Measurements from ENCODE around the gene ZDHHC5. TPM values are rescaled to one million over a fixed set of nuclear protein-coding genes. Genes with fewer than 3 reads are reported as not detected.
"Not testable (repeated sequence)": the region's sequence is repeated elsewhere in the genome, so short reads cannot be mapped to it uniquely, and the experiment has no call there.

The ZDHHC5 gene
- total RNA-seq, 1 experiment from 2014 or later: 65.2 TPM

GRCh38 chr11:57651408-57651807 lies 16.5 kb upstream of the ZDHHC5 start:
- no peak overlapping the region for H2BK15ac ChIP-seq (ENCODE audit: low read depth, low read length)
- no peaks in the 10 kb centered on the region for H4K20me1 ChIP-seq (ENCODE audit: control insufficient read depth, insufficient read depth, insufficient read length)
- Mint-ChIP-seq H3K27ac (no peak overlapping the region), H3K27me3 (ENCODE audit: low read depth) (peaks cover 46% of the 10 kb centered on the region), H3K9me3 (no peaks in the 10 kb centered on the region; a peak in 1 of 5 replicates), H3K4me3 (no peak overlapping the region), H3K4me1 (peaks cover 53 to 72% of the 10 kb centered on the region in 2 experiments), H3K36me3 (ENCODE audit: insufficient read depth in 1 of 3, low read depth in 3 of 3) (peaks cover 0 to 2% (median 1%) of the 10 kb centered on the region in 3 experiments; a peak in 3 of 7 replicates)
- H3K4me1 ChIP-seq (ENCODE audit: insufficient read depth, low read length): peaks cover 13% of the 10 kb centered on the region
- no peak overlapping the region for H2BK20ac ChIP-seq (ENCODE audit: low read depth, low read length, poor library complexity, severe bottlenecking)
- no peak for DNase-seq
- H3K27ac ChIP-seq (ENCODE audit: insufficient read length, low read depth, low read length): no peak overlapping the region
- H2AK5ac ChIP-seq (ENCODE audit: insufficient read length, low read length): no peak overlapping the region
- no peak overlapping the region for H3K23ac ChIP-seq (ENCODE audit: insufficient read length, low read depth, low read length)
- no peak for TF ChIP-seq CTCF (conservative IDR thresholded peaks at IDR 0.05)
- H3K9ac ChIP-seq (ENCODE audit: extremely low read depth, insufficient read length, low read length): no peak overlapping the region
- no peaks in the 10 kb centered on the region; the same call in 1 of the 2 replicates for H3K27me3 ChIP-seq (ENCODE audit: insufficient read depth, low read length)
- H3T11ph ChIP-seq (ENCODE audit: low read length): no peak overlapping the region
- no peak overlapping the region for H3K4ac ChIP-seq (ENCODE audit: low read depth, low read length)
- no peak overlapping the region for H3K4me2 ChIP-seq (ENCODE audit: insufficient read depth, insufficient read length, low read length)
- H3K14ac ChIP-seq (ENCODE audit: insufficient read depth, low read length): no peak overlapping the region
- no peaks in the 10 kb centered on the region for H3K79me2 ChIP-seq (ENCODE audit: insufficient read depth, low read length)
- no CpG with 5 or more reads among the region's 7 CpGs for WGBS (ENCODE audit: extremely low coverage, insufficient read length, low lambda C conversion rate)
- H4K5ac ChIP-seq (ENCODE audit: insufficient read length, low read depth, low read length): no peak overlapping the region
- no peak overlapping the region for H2BK120ac ChIP-seq (ENCODE audit: low read depth, low read length, poor library complexity, severe bottlenecking)
- H4K91ac ChIP-seq (ENCODE audit: insufficient read length, low read depth, low read length): no peak overlapping the region
- no peaks in the 10 kb centered on the region for H3K9me3 ChIP-seq (ENCODE audit: control insufficient read depth, low read depth, low read length)
- H3K18ac ChIP-seq (ENCODE audit: insufficient read length, low read depth, low read length): no peak overlapping the region
- no peak overlapping the region for H4K8ac ChIP-seq (replicated peaks; ENCODE audit: insufficient read length, low read depth, low read length)
- no peaks in the 10 kb centered on the region for H3K79me1 ChIP-seq (ENCODE audit: insufficient read depth, low read depth, low read length, poor library complexity, severe bottlenecking)
- H2BK5ac ChIP-seq (ENCODE audit: insufficient read length, low read length): no peak overlapping the region
- no peak overlapping the region for H2BK12ac ChIP-seq (ENCODE audit: insufficient read length, low read depth, low read length)
- H3K56ac ChIP-seq (ENCODE audit: insufficient read length, low read depth, low read length): no peak overlapping the region
- peaks cover 16% of the 10 kb centered on the region for H3K23me2 ChIP-seq (ENCODE audit: insufficient read length, low read depth, low read length, poor library complexity, severe bottlenecking)
- no peak overlapping the region for H2AFZ ChIP-seq (ENCODE audit: low read length)

GRCh38 chr11:57652230-57652629 lies 15.7 kb upstream of the ZDHHC5 start:
- DNase-seq; H3T11ph ChIP-seq (ENCODE audit: low read length); H3K27ac ChIP-seq (ENCODE audit: insufficient read length, low read depth, low read length); H3K56ac ChIP-seq (ENCODE audit: insufficient read length, low read depth, low read length); H3K9me3 ChIP-seq (ENCODE audit: control insufficient read depth, low read depth, low read length); H2BK5ac ChIP-seq (ENCODE audit: insufficient read length, low read length); H4K8ac ChIP-seq (replicated peaks; ENCODE audit: insufficient read length, low read depth, low read length); H2BK20ac ChIP-seq (ENCODE audit: low read depth, low read length, poor library complexity, severe bottlenecking); H3K79me1 ChIP-seq (ENCODE audit: insufficient read depth, low read depth, low read length, poor library complexity, severe bottlenecking); H3K27ac Mint-ChIP-seq; H3K4me2 ChIP-seq (ENCODE audit: insufficient read depth, insufficient read length, low read length); H2AFZ ChIP-seq (ENCODE audit: low read length); H4K91ac ChIP-seq (ENCODE audit: insufficient read length, low read depth, low read length); H3K4ac ChIP-seq (ENCODE audit: low read depth, low read length); H3K9me3 Mint-ChIP-seq; H4K20me1 ChIP-seq (ENCODE audit: control insufficient read depth, insufficient read depth, insufficient read length); H2AK5ac ChIP-seq (ENCODE audit: insufficient read length, low read length); H3K4me3 Mint-ChIP-seq; H2BK120ac ChIP-seq (ENCODE audit: low read depth, low read length, poor library complexity, severe bottlenecking); H3K36me3 Mint-ChIP-seq (ENCODE audit: insufficient read depth in 1 of 3, low read depth in 3 of 3); H2BK12ac ChIP-seq (ENCODE audit: insufficient read length, low read depth, low read length); H3K79me2 ChIP-seq (ENCODE audit: insufficient read depth, low read length); H4K5ac ChIP-seq (ENCODE audit: insufficient read length, low read depth, low read length); H2BK15ac ChIP-seq (ENCODE audit: low read depth, low read length); H3K23ac ChIP-seq (ENCODE audit: insufficient read length, low read depth, low read length); H3K18ac ChIP-seq (ENCODE audit: insufficient read length, low read depth, low read length); H3K9ac ChIP-seq (ENCODE audit: extremely low read depth, insufficient read length, low read length); H3K14ac ChIP-seq (ENCODE audit: insufficient read depth, low read length); H3K27me3 ChIP-seq (ENCODE audit: insufficient read depth, low read length): not testable (repeated sequence)
- WGBS (ENCODE audit: extremely low coverage, insufficient read length, low lambda C conversion rate): no CpG with 5 or more reads among the region's 14 CpGs
- Mint-ChIP-seq H3K27me3 (ENCODE audit: low read depth) (peaks cover 52% of the 10 kb centered on the region), H3K4me1 (peaks cover 48 to 70% of the 10 kb centered on the region in 2 experiments)
- Histone ChIP-seq H3K4me1 (ENCODE audit: insufficient read depth, low read length) (peaks cover 11% of the 10 kb centered on the region), H3K23me2 (ENCODE audit: insufficient read length, low read depth, low read length, poor library complexity, severe bottlenecking) (peaks cover 19% of the 10 kb centered on the region)

All from H9 (cell line).